Testis (tissue), 5 donors: ENCODE measurements around the gene ATP5F1E. TPM values are rescaled to one million over a fixed set of nuclear protein-coding genes. Genes with fewer than 3 reads are reported as not detected.

Experiments used
- DNase-seq: peaks from one replicate; pipeline ENCODE4 v3.0.0-alpha.2; 2019
- H3K27ac ChIP-seq, 2 donors: fragments of 200-600 bp; sonication (generic); one replicate each; pipeline ENCODE4 v1.5.1; 2019
- H3K27me3 ChIP-seq: fragments of 200-600 bp; sonication (generic); one replicate; pipeline ENCODE4 v1.5.1; 2019
- H3K36me3 ChIP-seq: fragments of 200-600 bp; sonication (generic); one replicate; pipeline ENCODE4 v1.5.1; 2017; ENCODE audit warnings: low read depth; ENCODE audit errors: missing control alignments
- H3K4me1 ChIP-seq: fragments of 200-600 bp; sonication (generic); one replicate; pipeline ENCODE4 v1.5.1; 2019
- H3K4me3 ChIP-seq, 2 donors: fragments of 200-600 bp; sonication (generic); one replicate each; pipeline ENCODE4 v1.5.1; 2017 to 2019
- H3K9me3 ChIP-seq: fragments of 200-600 bp; sonication (generic); one replicate; pipeline ENCODE4 v1.5.1; 2017
- CTCF ChIP-seq, 3 experiments: fragments of 450-650 bp in 2 of 3; fragments of 200-600 bp in 1 of 3; sonication (generic) in 1 of 3; IDR thresholded peaks; one replicate each; pipeline ENCODE4 v1.5.1; 2016 to 2019; ENCODE audit warnings: antibody characterized with exemption in 3 of 3, mild to moderate bottlenecking in 2 of 3, moderate library complexity in 1 of 3
- POLR2A ChIP-seq: fragments of 450-650 bp; IDR thresholded peaks from one replicate; pipeline ENCODE4 v1.6.1; 2017; ENCODE audit warnings: antibody characterized with exemption, mild to moderate bottlenecking, moderate library complexity
- WGBS, 2 donors: methylation state at CpG; one replicate each; pipeline ENCODE4 v1.1.5; 2018; 5-methylcytosine and 5-hydroxymethylcytosine counted together
- intact Hi-C: fragments of 100-400 bp; cut with DNase I; formaldehyde crosslinking; loops from one replicate; pipeline ENCODE4 v1.15.1; 2023; ENCODE audit warnings: low total_unique reads
- long read RNA-seq, 2 donors: transcript quantifications; one replicate each; lab custom pipeline, GENCODE V29; 2026
- polyA plus RNA-seq: library from polyadenylated mRNA; stranded (reverse); fragments of 350-450 nt; fragmentation: Illumina TruSeq; extraction: RNeasy Lipid Tissue Mini Kit (QIAGEN cat#74804); gene quantifications from one replicate; pipeline ENCODE4 v1.2.3, GENCODE V29; 2014; ENCODE audit warnings: low read depth, low replicate concordance; ENCODE audit not compliant: insufficient read depth
- total RNA-seq, 2 donors: library from RNA; depleted of rRNA; stranded (reverse); fragments of >200 nt; gene quantifications; one replicate each; pipeline ENCODE4 v1.2.3, GENCODE V29; 2016

Gene ATP5F1E
- total RNA-seq (10 to 100 TPM; 24.6 to 25.5 TPM), polyA plus RNA-seq (76.0 TPM)
- long read RNA-seq, donor 1, transcript ATP5F1E-201 (3 exons, 3,665 nt) = major isoform, 644 of 690 reads
- long read RNA-seq, donor 1, transcript ATP5F1E-202 (2 exons, 1,878 nt) = minor isoform, 14 of 690 reads
- long read RNA-seq, donor 1, partial matches to known transcripts = 32 of 690 reads
- long read RNA-seq, donor 1, other reads (novel, unspliced or antisense) = 0 of 690 reads
- long read RNA-seq, donor 2, transcript ATP5F1E-202 (2 exons, 1,878 nt) = minor isoform, 6 of 494 reads
- long read RNA-seq, donor 2, transcript ATP5F1E-201 (3 exons, 3,665 nt) = major isoform, 468 of 494 reads
- long read RNA-seq, donor 2, partial matches to known transcripts = 20 of 494 reads
- long read RNA-seq, donor 2, other reads (novel, unspliced or antisense) = 0 of 494 reads

- peak in 1 of 3 experiments; percentile 14 for TF ChIP-seq CTCF (IDR thresholded peaks at IDR 0.05)
- peak; percentile 18 for TF ChIP-seq POLR2A
- WGBS, 2 donors = 0 to 1% methylated on average over 20 to 45 of the region's 86 CpGs
- Histone ChIP-seq H3K27ac (peak within 1 kb of the TSS; percentile 87 to 92), H3K27me3 (no peaks in the 10 kb centered on the region), H3K36me3 (no peaks in the 10 kb centered on the region), H3K4me3 (peak within 1 kb of the TSS; percentile 73 to 94), H3K9me3 (no peaks in the 10 kb centered on the region), H3K4me1 (peaks cover 18% of the 10 kb centered on the region)
- DNase-seq = peak; percentile 98
- intact Hi-C loops = no loop called here
These were observed at the start of gene ATP5F1E for GRCh38 chr20:59032023-59032712. Gene ATP5F1E (minus strand): TSS chr20:59032335. CDS start chr20:59032251, 84 bp downstream.

- WGBS, 2 donors = 68 to 69% methylated on average over 3 of the region's 3 CpGs
- intact Hi-C loops = no loop called here
- no peaks in the 10 kb centered on the region for H3K27me3 ChIP-seq
- TF ChIP-seq POLR2A = no peak
- TF ChIP-seq CTCF (IDR thresholded peaks at IDR 0.05) = no peak
- DNase-seq = no peak
- no peak overlapping the region for H3K27ac ChIP-seq
- no peaks in the 10 kb centered on the region for H3K36me3 ChIP-seq
- H3K4me1 ChIP-seq = no peaks in the 10 kb centered on the region
- H3K9me3 ChIP-seq = no peaks in the 10 kb centered on the region
- H3K4me3 ChIP-seq = no peak overlapping the region
These were observed 48.9 kb upstream of the ATP5F1E start for GRCh38 chr20:59081036-59081435.

- Histone ChIP-seq H3K4me3 (no peak overlapping the region), H3K27me3 (no peaks in the 10 kb centered on the region), H3K36me3 (no peaks in the 10 kb centered on the region), H3K4me1 (no peaks in the 10 kb centered on the region), H3K27ac (no peak overlapping the region), H3K9me3 (no peaks in the 10 kb centered on the region)
- TF ChIP-seq POLR2A (no peak), CTCF (IDR thresholded peaks at IDR 0.05) (no peak)
- intact Hi-C loops = no loop called here
- no peak for DNase-seq
- WGBS, 2 donors = 90 to 91% methylated on average over 5 of the region's 5 CpGs
These were observed 46.1 kb upstream of the ATP5F1E start for GRCh38 chr20:59078231-59078630.

GRCh38 chr20:59077705-59078104, 45.6 kb upstream of the ATP5F1E start:
- no peak for TF ChIP-seq CTCF (IDR thresholded peaks at IDR 0.05)
- TF ChIP-seq POLR2A = no peak
- 69 to 80% methylated on average over 1 of the region's 1 CpG for WGBS, 2 donors
- intact Hi-C loops = no loop called here
- no peak overlapping the region for H3K4me3 ChIP-seq
- no peaks in the 10 kb centered on the region for H3K36me3 ChIP-seq
- H3K4me1 ChIP-seq = no peaks in the 10 kb centered on the region
- H3K27ac ChIP-seq = no peak overlapping the region
- DNase-seq = no peak
- no peaks in the 10 kb centered on the region for H3K9me3 ChIP-seq
- H3K27me3 ChIP-seq = no peaks in the 10 kb centered on the region
